Hepatocyte (in vitro differentiated cells): ENCODE results near the gene RPN2. TPM values are rescaled to one million over a fixed set of nuclear protein-coding genes. Genes with fewer than 3 reads are reported as not detected.

Experiments
- DNase-seq: peaks from one replicate; pipeline ENCODE4 v3.0.0-alpha.2; 2016; ENCODE audit warnings: low spot score
- H2AFZ ChIP-seq: fragments of 200-600 bp; sonication (generic); 2 replicates; pipeline ENCODE4 v1.6.0; 2016; ENCODE audit warnings: antibody characterized with exemption, mild to moderate bottlenecking
- H3K27ac ChIP-seq: fragments of 200-600 bp; sonication (generic); 2 replicates; pipeline ENCODE4 v1.5.1; 2016; ENCODE audit warnings: mild to moderate bottlenecking
- H3K27me3 ChIP-seq: fragments of 200-600 bp; sonication (generic); 2 replicates; pipeline ENCODE4 v1.6.1; 2016
- H3K36me3 ChIP-seq: fragments of 200-600 bp; sonication (generic); replicated peaks from 2 replicates; pipeline ENCODE4 v1.5.1; 2016; ENCODE audit warnings: low read depth; ENCODE audit not compliant: insufficient read depth
- H3K4me1 ChIP-seq: fragments of 200-600 bp; sonication (generic); 2 replicates; pipeline ENCODE4 v1.5.1; 2016; ENCODE audit warnings: mild to moderate bottlenecking, moderate library complexity; ENCODE audit not compliant: insufficient read depth
- H3K4me2 ChIP-seq: fragments of 200-600 bp; sonication (generic); 2 replicates; pipeline ENCODE4 v1.6.0; 2016
- H3K4me3 ChIP-seq: fragments of 200-600 bp; sonication (generic); 2 replicates; pipeline ENCODE4 v1.5.1; 2016; ENCODE audit warnings: mild to moderate bottlenecking
- H3K79me2 ChIP-seq: fragments of 200-600 bp; sonication (generic); 2 replicates; pipeline ENCODE4 v1.6.0; 2017; ENCODE audit warnings: mild to moderate bottlenecking
- H3K9me2 ChIP-seq: fragments of 200-600 bp; sonication (generic); replicated peaks from 2 replicates; pipeline ENCODE4 v1.6.0; 2017; ENCODE audit warnings: mild to moderate bottlenecking; ENCODE audit not compliant: insufficient read depth
- H3K9me3 ChIP-seq: fragments of 200-600 bp; sonication (generic); 2 replicates; pipeline ENCODE4 v1.5.1; 2016; ENCODE audit warnings: low read depth, mild to moderate bottlenecking
- H4K20me1 ChIP-seq: fragments of 200-600 bp; sonication (generic); 2 replicates; pipeline ENCODE4 v1.6.0; 2016; ENCODE audit warnings: mild to moderate bottlenecking; ENCODE audit not compliant: insufficient read depth, poor library complexity, severe bottlenecking
- EZH2 ChIP-seq: fragments of 200-600 bp; sonication (generic); IDR thresholded peaks from 2 replicates; pipeline ENCODE4 v1.6.1; 2016; ENCODE audit warnings: antibody characterized with exemption, mild to moderate bottlenecking, borderline replicate concordance
- EZH2phosphoT487 ChIP-seq: fragments of 200-600 bp; sonication (generic); IDR thresholded peaks from one replicate; pipeline ENCODE4 v1.6.1; 2018; ENCODE audit warnings: antibody characterized with exemption, mild to moderate bottlenecking, low read depth, moderate library complexity; ENCODE audit not compliant: unreplicated experiment, severe bottlenecking
- WGBS: methylation state at CpG from one replicate; pipeline ENCODE4 v1.1.6; 2016; ENCODE audit warnings: low lambda C conversion rate; ENCODE audit errors: missing lambda C conversion rate; 5-methylcytosine and 5-hydroxymethylcytosine counted together
- polyA plus RNA-seq: library from polyadenylated mRNA; unstranded; fragments of >200 nt; fragmentation: Nextera tagmentation; extraction: Ambion mirVana; gene quantifications from 2 replicates; pipeline ENCODE4 v1.2.1, GENCODE V29; 2016
- total RNA-seq: library from RNA; depleted of rRNA; stranded (reverse); fragments of >200 nt; gene quantifications from 2 replicates; pipeline ENCODE4 v1.2.3, GENCODE V29; 2014
- TF ChIP-seq, protein P1 (sequence below): fragments of 200-600 bp; sonication (generic); IDR thresholded peaks from 2 replicates; pipeline ENCODE4 v1.5.1; 2016; ENCODE audit warnings: antibody characterized with exemption, mild to moderate bottlenecking; ENCODE audit not compliant: poor library complexity

The RPN2 gene
- total and polyA plus RNA-seq, 2 experiments from 2014 or later, result 325 to 350 TPM

- no peaks in the 10 kb centered on the region for H3K4me1 ChIP-seq
- no peaks in the 10 kb centered on the region for H4K20me1 ChIP-seq
- no peaks in the 10 kb centered on the region for H3K9me2 ChIP-seq
- no peak overlapping the region for H3K4me3 ChIP-seq
- TF ChIP-seq, protein P1, sequence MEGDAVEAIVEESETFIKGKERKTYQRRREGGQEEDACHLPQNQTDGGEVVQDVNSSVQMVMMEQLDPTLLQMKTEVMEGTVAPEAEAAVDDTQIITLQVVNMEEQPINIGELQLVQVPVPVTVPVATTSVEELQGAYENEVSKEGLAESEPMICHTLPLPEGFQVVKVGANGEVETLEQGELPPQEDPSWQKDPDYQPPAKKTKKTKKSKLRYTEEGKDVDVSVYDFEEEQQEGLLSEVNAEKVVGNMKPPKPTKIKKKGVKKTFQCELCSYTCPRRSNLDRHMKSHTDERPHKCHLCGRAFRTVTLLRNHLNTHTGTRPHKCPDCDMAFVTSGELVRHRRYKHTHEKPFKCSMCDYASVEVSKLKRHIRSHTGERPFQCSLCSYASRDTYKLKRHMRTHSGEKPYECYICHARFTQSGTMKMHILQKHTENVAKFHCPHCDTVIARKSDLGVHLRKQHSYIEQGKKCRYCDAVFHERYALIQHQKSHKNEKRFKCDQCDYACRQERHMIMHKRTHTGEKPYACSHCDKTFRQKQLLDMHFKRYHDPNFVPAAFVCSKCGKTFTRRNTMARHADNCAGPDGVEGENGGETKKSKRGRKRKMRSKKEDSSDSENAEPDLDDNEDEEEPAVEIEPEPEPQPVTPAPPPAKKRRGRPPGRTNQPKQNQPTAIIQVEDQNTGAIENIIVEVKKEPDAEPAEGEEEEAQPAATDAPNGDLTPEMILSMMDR, result no peak
- no peak for TF ChIP-seq EZH2phosphoT487
- TF ChIP-seq EZH2, result no peak
- H3K27ac ChIP-seq, result no peak overlapping the region
- DNase-seq, result no peak
- no peaks in the 10 kb centered on the region for H3K79me2 ChIP-seq
- 90% methylated on average over 6 of the region's 6 CpGs for WGBS
- no peak overlapping the region for H2AFZ ChIP-seq
- no peaks in the 10 kb centered on the region for H3K36me3 ChIP-seq
- H3K4me2 ChIP-seq, result no peak overlapping the region
- no peaks in the 10 kb centered on the region for H3K27me3 ChIP-seq
- no peaks in the 10 kb centered on the region for H3K9me3 ChIP-seq
Observed at GRCh38 chr20:37263686-37264085, 84.6 kb downstream of the RPN2 start.

DNA sequence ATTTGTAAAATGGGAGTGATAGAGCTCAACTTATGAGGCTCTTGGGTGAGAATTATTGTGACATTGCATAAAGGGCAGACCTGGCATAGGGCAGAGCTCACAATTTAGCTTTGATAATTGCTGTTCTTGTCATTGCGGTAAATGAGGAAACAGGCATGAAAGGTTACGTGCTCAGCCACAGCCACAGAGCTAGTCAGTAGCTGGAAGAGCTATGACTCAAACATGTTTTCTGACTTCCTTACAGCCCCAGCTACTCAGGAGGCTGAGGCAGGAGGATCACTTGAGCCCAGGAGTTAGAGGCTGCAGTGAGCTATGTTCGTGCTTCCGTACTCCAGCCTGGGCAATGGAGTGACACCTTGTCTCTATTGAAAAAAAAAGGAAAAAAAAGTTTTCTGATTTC lies 86.0 kb downstream of the RPN2 start:
- 98% methylated on average over 4 of the region's 4 CpGs for WGBS
- no peaks in the 10 kb centered on the region for H3K9me2 ChIP-seq
- no peak for TF ChIP-seq EZH2
- TF ChIP-seq, protein P1, result no peak
- no peak for TF ChIP-seq EZH2phosphoT487

GRCh38 chr20:37266940-37267666 lies 88.0 kb downstream of the RPN2 start:
- no peaks in the 10 kb centered on the region for H3K9me2 ChIP-seq
- H3K27ac ChIP-seq, result no peak overlapping the region
- H3K9me3 ChIP-seq, result no peaks in the 10 kb centered on the region
- no peak overlapping the region for H3K4me3 ChIP-seq
- no peaks in the 10 kb centered on the region for H3K79me2 ChIP-seq
- H3K4me1 ChIP-seq, result no peaks in the 10 kb centered on the region
- TF ChIP-seq EZH2 (no peak), EZH2phosphoT487 (no peak)
- TF ChIP-seq, protein P1, result no peak
- H2AFZ ChIP-seq, result no peak overlapping the region
- H4K20me1 ChIP-seq, result no peaks in the 10 kb centered on the region
- H3K4me2 ChIP-seq, result no peak overlapping the region
- 80% methylated on average over 9 of the region's 9 CpGs for WGBS
- H3K36me3 ChIP-seq, result no peaks in the 10 kb centered on the region
- H3K27me3 ChIP-seq, result no peaks in the 10 kb centered on the region
- no peak for DNase-seq

More for the DNA sequence above, 86.0 kb downstream of the RPN2 start:
- no peaks in the 10 kb centered on the region for H3K79me2 ChIP-seq
- no peak overlapping the region for H3K4me2 ChIP-seq
- H3K27me3 ChIP-seq, result no peaks in the 10 kb centered on the region
- no peak overlapping the region for H3K4me3 ChIP-seq
- no peak overlapping the region for H2AFZ ChIP-seq
- no peak for DNase-seq
- no peaks in the 10 kb centered on the region for H3K4me1 ChIP-seq
- H3K9me3 ChIP-seq, result no peaks in the 10 kb centered on the region
- no peaks in the 10 kb centered on the region for H3K36me3 ChIP-seq
- no peaks in the 10 kb centered on the region for H4K20me1 ChIP-seq
- H3K27ac ChIP-seq, result no peak overlapping the region
